Measurements from ENCODE around the gene RET. TPM values are rescaled to one million over a fixed set of nuclear protein-coding genes. Genes with fewer than 3 reads are reported as not detected.

The RET gene
- total RNA-seq, 1 donor from 2014 or later = 2.8 TPM

GRCh38 chr10:43156590-43157341 lies 79.9 kb downstream of the RET start:
- intact Hi-C loops (cut with micrococcal nuclease) = no loop called here

GRCh38 chr10:43158636-43159035 lies 81.8 kb downstream of the RET start:
- intact Hi-C loops (cut with micrococcal nuclease) = no loop called here

GRCh38 chr10:43160046-43160920 lies 83.4 kb downstream of the RET start:
- intact Hi-C loops (cut with micrococcal nuclease) = loop anchor here (2.0 kb wide), 1 partner anchor 19 kb away; no protein-coding TSS in a partner anchor

GRCh38 chr10:43160921-43161255 lies 84.0 kb downstream of the RET start:
- intact Hi-C loops (cut with micrococcal nuclease) = loop anchor here (2.0 kb wide), 1 partner anchor 20 kb away; no protein-coding TSS in a partner anchor

GRCh38 chr10:43162604-43163003 lies 85.7 kb downstream of the RET start:
- intact Hi-C loops (cut with micrococcal nuclease) = no loop called here

- intact Hi-C loops (cut with micrococcal nuclease) = no loop called here
Observed at GRCh38 chr10:43166207-43166879, 89.5 kb downstream of the RET start.

GRCh38 chr10:43166880-43167497 lies 90.1 kb downstream of the RET start:
- intact Hi-C loops (cut with micrococcal nuclease) = no loop called here

GRCh38 chr10:43167498-43167889 lies 90.6 kb downstream of the RET start:
- intact Hi-C loops (cut with micrococcal nuclease) = no loop called here

- intact Hi-C loops (cut with micrococcal nuclease) = no loop called here
Observed at GRCh38 chr10:43170491-43170890, 93.6 kb downstream of the RET start.

- intact Hi-C loops (cut with micrococcal nuclease) = no loop called here
Observed at GRCh38 chr10:43172645-43173044, 95.8 kb downstream of the RET start.

GRCh38 chr10:43173120-43173519 lies 96.3 kb downstream of the RET start:
- intact Hi-C loops (cut with micrococcal nuclease) = no loop called here

GRCh38 chr10:43174969-43175368 lies 98.1 kb downstream of the RET start:
- intact Hi-C loops (cut with micrococcal nuclease) = loop anchor here (1.0 kb wide), 1 partner anchor 35 kb away; no protein-coding TSS in a partner anchor

- intact Hi-C loops (cut with micrococcal nuclease) = no loop called here
Observed at GRCh38 chr10:43176271-43176670, 99.4 kb downstream of the RET start.

- intact Hi-C loops (cut with micrococcal nuclease) = no loop called here
Observed at GRCh38 chr10:43177595-43177994, 100.7 kb downstream of the RET start.

Other genes with a start within 250 kb of the RET start
- gene CSGALNACT2, start 61.4 kb downstream of the RET start, total RNA-seq = 63.6 and 66.1 TPM in 2 replicates
- 3.9 TPM in 2 replicates for gene RASGEF1A, start 190.0 kb downstream of the RET start, total RNA-seq